ENCODE data around the gene AGO1.

GRCh38 chr1:35845766-35846165 lies 37.2 kb upstream of the AGO1 start:
- TF ChIP-seq CTCF (IDR thresholded peaks at IDR 0.05) (no peak), POLR2AphosphoS5 (IDR thresholded peaks at IDR 0.05) (no peak)
